Skin of body (tissue), 2 donors: ENCODE results near the gene EPHB2. TPM values are rescaled to one million over a fixed set of nuclear protein-coding genes. Genes with fewer than 3 reads are reported as not detected.
"Not testable (repeated sequence)": the region's sequence is repeated elsewhere in the genome, so short reads cannot be mapped to it uniquely, and the experiment has no call there.

Experiments used
- DNase-seq: peaks from one replicate; lab custom pipeline; 2025; lab: John Stamatoyannopoulos, UW
- total RNA-seq: library from RNA; depleted of rRNA; stranded (reverse); fragments of >200 nt; gene quantifications from one replicate; pipeline ENCODE4 v1.2.3, GENCODE V29; 2014

EPHB2 gene
- total RNA-seq, 1 donor from 2014 or later, result 13.6 TPM

- no peak for DNase-seq
Measured at GRCh38 chr1:22833699-22834098, 123.1 kb downstream of the EPHB2 start.

GRCh38 chr1:22834420-22834819, 123.8 kb downstream of the EPHB2 start:
- not testable (repeated sequence) for DNase-seq

- peak; percentile 42 for DNase-seq
Measured at GRCh38 chr1:22835636-22836319, 125.1 kb downstream of the EPHB2 start.

DNA sequence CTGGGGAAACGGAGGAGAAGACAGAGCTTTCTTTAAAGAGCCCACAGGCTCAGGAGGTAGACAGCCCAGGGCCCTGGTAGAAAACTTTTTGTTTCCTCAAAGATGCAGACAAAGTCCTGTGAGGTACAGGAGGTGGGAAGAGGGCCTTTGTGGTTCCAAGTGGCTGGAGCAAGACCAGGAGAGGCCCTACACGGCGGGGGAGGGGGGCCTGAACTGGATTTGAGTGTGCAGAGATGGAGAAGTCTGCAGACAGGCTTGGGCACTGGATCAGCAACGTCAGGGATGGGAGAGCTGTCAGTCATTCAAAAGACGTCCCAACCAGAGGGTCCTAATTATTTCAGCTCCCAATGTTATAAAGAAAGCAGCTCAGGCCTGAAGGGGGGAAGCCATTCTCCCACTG, 126.2 kb downstream of the EPHB2 start:
- no peak for DNase-seq

- no peak for DNase-seq
Measured at GRCh38 chr1:22837332-22837731, 126.7 kb downstream of the EPHB2 start.

DNA sequence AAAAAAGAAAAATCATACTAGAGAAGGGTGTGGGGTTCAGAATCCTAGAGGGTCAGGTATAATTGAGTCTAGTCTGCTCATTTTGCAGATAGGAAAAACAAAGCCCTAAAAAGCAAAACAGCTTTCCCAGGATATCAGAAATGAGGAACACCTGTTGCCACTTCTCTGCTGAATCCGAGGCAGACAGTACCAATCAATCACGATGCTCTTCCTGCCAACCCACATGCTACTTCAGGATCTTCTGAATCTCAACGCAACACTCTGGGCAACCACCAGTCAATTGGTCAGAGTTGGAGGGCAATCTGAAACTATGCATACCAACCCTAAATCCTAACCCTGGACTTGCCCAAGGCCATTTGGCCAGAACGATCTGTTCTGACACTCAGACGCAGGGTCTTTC, 128.3 kb downstream of the EPHB2 start:
- no peak for DNase-seq

DNA sequence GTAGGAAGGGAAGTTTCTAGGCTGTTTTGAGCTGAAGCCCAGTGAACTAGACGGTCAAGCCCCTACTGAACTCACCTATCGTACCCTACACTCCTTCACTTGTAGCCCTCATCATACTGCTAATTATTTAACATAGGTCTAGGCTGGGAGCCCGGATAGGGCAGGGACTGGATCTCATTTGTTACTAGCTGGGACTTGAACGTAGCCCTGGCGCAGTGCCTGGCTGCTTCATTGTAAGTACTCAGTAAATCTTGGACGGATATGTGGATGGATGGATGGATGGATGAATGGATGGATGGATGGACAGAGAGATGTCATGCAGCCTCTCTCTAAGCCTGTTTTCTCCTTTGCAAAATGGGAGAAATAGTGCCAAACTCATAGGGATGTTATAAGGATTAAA, 129.2 kb downstream of the EPHB2 start:
- DNase-seq, result no peak

GRCh38 chr1:22841142-22841541, 130.5 kb downstream of the EPHB2 start:
- DNase-seq, result no peak

GRCh38 chr1:22841860-22842281, 131.2 kb downstream of the EPHB2 start:
- DNase-seq, result no peak

GRCh38 chr1:22843441-22844183, 133.0 kb downstream of the EPHB2 start:
- DNase-seq, result not testable (repeated sequence)

GRCh38 chr1:22844621-22845020, 134.0 kb downstream of the EPHB2 start:
- DNase-seq, result no peak

DNA sequence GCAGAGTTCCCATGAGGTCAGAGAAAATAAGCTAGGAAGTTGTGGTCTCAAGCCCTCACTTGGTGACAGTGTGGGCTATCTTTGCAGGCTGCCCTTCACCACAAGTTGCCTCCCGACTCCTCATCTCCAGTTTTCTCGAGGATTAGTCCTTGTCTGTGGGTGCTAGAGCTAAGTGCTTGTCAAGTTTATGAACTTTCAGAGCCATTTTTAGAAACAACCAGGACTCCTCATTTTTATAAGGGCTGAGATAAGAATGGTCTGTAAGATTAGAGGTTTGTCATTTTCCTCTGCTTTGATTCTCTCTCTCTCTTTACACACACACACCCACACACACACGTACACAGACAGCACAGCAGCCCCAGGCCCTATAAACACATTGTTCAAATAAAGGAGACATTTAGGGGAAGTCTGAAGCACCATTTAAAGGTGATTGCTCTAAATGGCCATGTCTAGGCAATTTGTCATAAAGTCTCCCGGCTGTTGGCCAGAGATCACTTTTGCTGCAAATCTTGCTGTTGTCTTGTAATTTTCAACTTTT, 134.8 kb downstream of the EPHB2 start:
- DNase-seq, result no peak

GRCh38 chr1:22846458-22846857, 135.8 kb downstream of the EPHB2 start:
- DNase-seq, result no peak

DNA sequence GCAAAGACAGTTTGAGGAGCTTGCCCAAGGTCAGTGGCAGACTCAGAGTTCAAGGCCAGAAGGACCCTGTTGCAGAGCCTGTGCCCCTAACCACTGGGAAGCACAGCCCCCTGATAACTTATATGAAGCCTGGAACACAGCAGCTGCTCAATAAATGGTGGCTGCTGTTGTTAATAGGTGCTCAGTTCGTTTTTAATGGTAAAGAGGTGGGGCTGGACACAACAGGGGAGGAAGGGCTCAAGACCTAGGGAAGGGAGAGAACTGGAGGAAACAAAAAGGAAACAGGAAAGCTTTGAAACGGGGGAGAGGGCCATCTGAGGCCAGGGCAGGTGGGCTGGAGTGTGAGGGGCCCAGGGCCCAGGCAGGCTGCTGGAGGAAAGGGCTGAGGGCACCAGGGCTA, 136.6 kb downstream of the EPHB2 start:
- DNase-seq, result no peak

DNA sequence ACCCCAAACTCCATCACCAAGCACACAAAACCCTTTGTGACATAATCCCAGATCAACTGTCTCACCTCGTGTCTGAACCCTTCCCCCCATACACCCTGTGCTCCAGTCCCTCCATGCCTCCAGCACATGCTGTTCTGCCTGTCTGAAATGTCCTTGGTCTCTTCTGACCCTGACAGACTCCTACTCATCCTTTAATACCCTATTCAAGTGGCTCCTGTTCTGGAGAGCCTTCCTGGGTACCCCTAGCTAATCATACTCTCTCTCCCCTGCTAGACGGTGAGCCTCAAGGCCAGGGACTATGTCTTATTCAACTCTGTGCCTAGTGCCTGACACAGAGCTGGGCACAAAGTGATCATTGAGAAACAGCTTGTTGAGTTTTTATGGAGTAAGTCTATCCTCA, 137.1 kb downstream of the EPHB2 start:
- no peak for DNase-seq

DNA sequence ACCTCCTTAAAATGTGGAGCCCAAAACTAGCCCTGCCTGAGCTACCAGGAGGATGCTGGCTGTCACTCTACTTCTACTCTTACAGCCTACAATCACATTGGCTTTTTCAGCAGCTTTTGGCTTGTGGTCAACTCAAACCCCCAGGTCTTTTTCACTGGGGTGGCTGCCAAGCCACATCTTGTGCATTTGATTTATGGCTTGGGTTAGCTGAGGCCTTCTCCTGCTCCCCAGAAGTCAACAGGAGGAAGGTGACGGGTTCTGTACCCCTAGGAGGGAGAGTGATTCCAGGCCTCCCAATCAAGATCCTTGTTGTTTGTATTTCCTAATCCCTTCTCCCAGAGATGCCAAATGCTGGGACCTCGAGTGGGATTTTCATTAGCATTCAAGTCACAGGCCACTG, 137.8 kb downstream of the EPHB2 start:
- DNase-seq, result no peak

DNA sequence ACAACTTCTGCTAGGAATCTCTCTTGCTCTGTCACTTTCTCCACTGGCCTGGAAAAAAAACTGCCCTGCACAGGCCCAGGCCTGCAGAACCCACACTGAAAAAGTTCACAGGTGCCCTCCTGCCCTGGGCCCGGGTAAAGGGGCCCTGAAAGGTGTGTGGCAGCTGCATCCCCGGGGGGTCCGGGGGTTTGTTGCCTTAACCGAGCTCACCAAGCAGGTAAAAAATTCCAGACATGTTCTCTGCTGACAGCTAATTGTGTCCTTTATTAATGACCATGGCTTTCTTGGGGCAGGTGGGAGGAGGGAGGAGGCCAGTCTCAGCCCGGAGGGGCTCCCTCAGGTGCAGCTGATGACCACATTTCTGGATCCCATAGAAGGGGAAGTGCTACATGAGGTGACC, 139.1 kb downstream of the EPHB2 start:
- no peak for DNase-seq

GRCh38 chr1:22850281-22850680, 139.6 kb downstream of the EPHB2 start:
- DNase-seq, result no peak

GRCh38 chr1:22850681-22851080, 140.0 kb downstream of the EPHB2 start:
- no peak for DNase-seq

GRCh38 chr1:22851517-22851916, 140.9 kb downstream of the EPHB2 start:
- no peak for DNase-seq

- no peak for DNase-seq
Measured at GRCh38 chr1:22852144-22852655, 141.6 kb downstream of the EPHB2 start.

GRCh38 chr1:22853651-22854185, 143.1 kb downstream of the EPHB2 start:
- no peak for DNase-seq
